ENCODE measurements around the gene SLC16A10. TPM values are rescaled to one million over a fixed set of nuclear protein-coding genes. Genes with fewer than 3 reads are reported as not detected.

Gene SLC16A10
- total and polyA plus RNA-seq, 2 of the 13 experiments (the other 11 are each of a cell fraction or from before 2014, with no cell fraction given) = 8.2 to 20.1 TPM

DNA sequence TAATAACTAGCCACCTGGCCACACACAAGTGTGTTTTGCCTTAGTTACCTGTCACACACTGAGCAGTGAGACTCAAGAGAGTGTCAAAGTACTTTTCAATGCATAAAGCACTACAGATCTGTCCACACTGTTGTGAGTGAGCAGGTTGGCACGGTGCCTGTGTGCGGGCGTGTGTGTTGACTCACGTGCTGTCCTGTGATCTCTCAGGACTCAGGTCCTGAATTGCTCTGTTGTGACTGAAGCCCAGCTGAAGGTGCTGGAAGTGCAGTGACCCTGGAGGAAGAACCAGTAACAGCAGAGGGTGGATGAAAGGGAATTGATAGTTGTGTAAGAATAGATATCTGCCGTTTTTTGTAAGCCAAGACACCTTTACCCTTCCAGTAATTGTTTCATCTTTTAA lies 18.3 kb downstream of the SLC16A10 start (continued):
- TF ChIP-seq ZBTB10 (CRISPR knock-in tag; IDR thresholded peaks at IDR 0.05; ENCODE audit: borderline replicate concordance) = no peak
- TF ChIP-seq SPEN (CRISPR knock-in tag; IDR thresholded peaks at IDR 0.05; ENCODE audit: low read depth) = peak; percentile 57; the same call in 1 of the 2 replicates
- TF ChIP-seq ZNF629 (CRISPR knock-in tag; conservative IDR thresholded peaks at IDR 0.05) = no peak
- no peak; the same call in 1 of the 2 replicates for TF ChIP-seq GMEB1 (CRISPR knock-in tag; IDR thresholded peaks at IDR 0.05; ENCODE audit: borderline replicate concordance)
- no peak for TF ChIP-seq ADNP (CRISPR knock-in tag; IDR thresholded peaks at IDR 0.05)
- TF ChIP-seq NFKB2 (CRISPR knock-in tag; IDR thresholded peaks at IDR 0.05; ENCODE audit: borderline replicate concordance) = no peak
- 0 out of 2 replicates have a peak, but pooled peaks have one; percentile 61 for TF ChIP-seq ZNF430 (CRISPR knock-in tag; IDR thresholded peaks at IDR 0.05)
- TF ChIP-seq, protein P1, sequence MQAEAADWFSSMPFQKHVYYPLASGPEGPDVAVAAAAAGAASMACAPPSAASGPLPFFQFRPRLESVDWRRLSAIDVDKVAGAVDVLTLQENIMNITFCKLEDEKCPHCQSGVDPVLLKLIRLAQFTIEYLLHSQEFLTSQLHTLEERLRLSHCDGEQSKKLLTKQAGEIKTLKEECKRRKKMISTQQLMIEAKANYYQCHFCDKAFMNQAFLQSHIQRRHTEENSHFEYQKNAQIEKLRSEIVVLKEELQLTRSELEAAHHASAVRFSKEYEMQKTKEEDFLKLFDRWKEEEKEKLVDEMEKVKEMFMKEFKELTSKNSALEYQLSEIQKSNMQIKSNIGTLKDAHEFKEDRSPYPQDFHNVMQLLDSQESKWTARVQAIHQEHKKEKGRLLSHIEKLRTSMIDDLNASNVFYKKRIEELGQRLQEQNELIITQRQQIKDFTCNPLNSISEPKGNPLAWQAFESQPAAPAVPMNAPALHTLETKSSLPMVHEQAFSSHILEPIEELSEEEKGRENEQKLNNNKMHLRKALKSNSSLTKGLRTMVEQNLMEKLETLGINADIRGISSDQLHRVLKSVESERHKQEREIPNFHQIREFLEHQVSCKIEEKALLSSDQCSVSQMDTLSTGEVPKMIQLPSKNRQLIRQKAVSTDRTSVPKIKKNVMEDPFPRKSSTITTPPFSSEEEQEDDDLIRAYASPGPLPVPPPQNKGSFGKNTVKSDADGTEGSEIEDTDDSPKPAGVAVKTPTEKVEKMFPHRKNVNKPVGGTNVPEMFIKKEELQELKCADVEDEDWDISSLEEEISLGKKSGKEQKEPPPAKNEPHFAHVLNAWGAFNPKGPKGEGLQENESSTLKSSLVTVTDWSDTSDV (CRISPR knock-in tag; IDR thresholded peaks at IDR 0.05) = no peak
- no peak for TF ChIP-seq ZNF576 (CRISPR knock-in tag; IDR thresholded peaks at IDR 0.05)
- TF ChIP-seq ZFX (CRISPR knock-in tag; IDR thresholded peaks at IDR 0.05; ENCODE audit: low read depth) = no peak
- no peak for TF ChIP-seq GZF1 (CRISPR knock-in tag; IDR thresholded peaks at IDR 0.05)
- TF ChIP-seq ARNT2 (CRISPR knock-in tag; IDR thresholded peaks at IDR 0.05; ENCODE audit: low read depth) = no peak
- TF ChIP-seq ZNF703 (CRISPR knock-in tag; IDR thresholded peaks at IDR 0.05; ENCODE audit: borderline replicate concordance) = no peak
- 0 out of 2 replicates have a peak, but pooled peaks have one; percentile 70 for TF ChIP-seq ZSCAN29 (CRISPR knock-in tag; conservative IDR thresholded peaks at IDR 0.05)
- peak; percentile 82 for TF ChIP-seq NR2F6 (IDR thresholded peaks at IDR 0.05)
- peak; percentile 90 for TF ChIP-seq NR2F6 (CRISPR knock-in tag; IDR thresholded peaks at IDR 0.05)
- TF ChIP-seq HDAC6 (IDR thresholded peaks at IDR 0.05; ENCODE audit: low read depth, low read length) = no peak
- TF ChIP-seq, protein P2, sequence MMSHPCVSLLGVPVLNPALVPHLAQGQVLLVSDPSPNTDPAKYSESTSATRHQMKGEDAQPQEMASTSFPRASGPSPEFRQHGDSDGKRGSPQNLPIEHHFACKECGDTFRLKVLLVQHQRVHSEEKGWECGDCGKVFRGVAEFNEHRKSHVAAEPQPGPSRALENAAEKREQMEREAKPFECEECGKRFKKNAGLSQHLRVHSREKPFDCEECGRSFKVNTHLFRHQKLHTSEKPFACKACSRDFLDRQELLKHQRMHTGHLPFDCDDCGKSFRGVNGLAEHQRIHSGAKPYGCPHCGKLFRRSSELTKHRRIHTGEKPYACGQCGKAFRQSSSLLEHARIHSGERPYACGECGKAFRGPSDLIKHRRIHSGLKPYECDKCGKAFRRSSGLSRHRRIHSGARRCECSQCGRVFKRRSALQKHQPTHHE (CRISPR knock-in tag; IDR thresholded peaks at IDR 0.05; ENCODE audit: borderline replicate concordance) = no peak
- 0 out of 2 replicates have a peak, but pooled peaks have one; percentile 54 for TF ChIP-seq NAIF1 (CRISPR knock-in tag; IDR thresholded peaks at IDR 0.05; ENCODE audit: borderline replicate concordance)
- TF ChIP-seq BRD4 (CRISPR knock-in tag; IDR thresholded peaks at IDR 0.05) = no peak
- no peak for TF ChIP-seq HCFC1 (IDR thresholded peaks at IDR 0.05; ENCODE audit: low read depth, low read length)
- peak; percentile 93 for TF ChIP-seq TCF7 (IDR thresholded peaks at IDR 0.05; ENCODE audit: low read depth)
- no peak for TF ChIP-seq ZNF136 (CRISPR knock-in tag; IDR thresholded peaks at IDR 0.05; ENCODE audit: low read depth)
- TF ChIP-seq SATB2 (CRISPR knock-in tag; IDR thresholded peaks at IDR 0.05) = no peak
